Measurements from ENCODE around the gene GPATCH8. TPM values are rescaled to one million over a fixed set of nuclear protein-coding genes. Genes with fewer than 3 reads are reported as not detected.
"Not testable (repeated sequence)": the region's sequence is repeated elsewhere in the genome, so short reads cannot be mapped to it uniquely, and the experiment has no call there.

GPATCH8 gene
- total RNA-seq, 1 donor from 2014 or later: 51.5 TPM

- no peak overlapping the region for H3K27ac Mint-ChIP-seq
- no peak for DNase-seq (ENCODE audit: extremely low spot score, unreplicated experiment)
- TF ChIP-seq CTCF (conservative IDR thresholded peaks at IDR 0.05): no peak
- H3K4me1 Mint-ChIP-seq (ENCODE audit: unreplicated experiment): peaks cover 8% of the 10 kb centered on the region
- H3K27me3 Mint-ChIP-seq: peaks cover 27% of the 10 kb centered on the region
- H3K9me3 Mint-ChIP-seq: no peaks in the 10 kb centered on the region
- H3K4me3 Mint-ChIP-seq: no peak overlapping the region
- no peaks in the 10 kb centered on the region for H3K36me3 Mint-ChIP-seq
These were observed 135.8 kb downstream of the GPATCH8 start for GRCh38 chr17:44367231-44367979.

- not testable (repeated sequence) for H3K36me3 Mint-ChIP-seq; DNase-seq (ENCODE audit: extremely low spot score, unreplicated experiment); H3K9me3 Mint-ChIP-seq; H3K27ac Mint-ChIP-seq
- Mint-ChIP-seq H3K27me3 (peaks cover 27% of the 10 kb centered on the region), H3K4me1 (ENCODE audit: unreplicated experiment) (peaks cover 26% of the 10 kb centered on the region), H3K4me3 (peak overlapping the region; percentile 71)
These were observed 138.2 kb downstream of the GPATCH8 start for GRCh38 chr17:44365051-44365450.

- Mint-ChIP-seq H3K27ac (no peak within 1 kb of the TSS), H3K9me3 (no peaks in the 10 kb centered on the region), H3K36me3 (no peaks in the 10 kb centered on the region), H3K27me3 (peaks cover 27% of the 10 kb centered on the region), H3K4me3 (peak within 1 kb of the TSS; percentile 90), H3K4me1 (ENCODE audit: unreplicated experiment) (peaks cover 30% of the 10 kb centered on the region)
- DNase-seq (ENCODE audit: extremely low spot score, unreplicated experiment): peak; percentile 86
- TF ChIP-seq CTCF (conservative IDR thresholded peaks at IDR 0.05): peak; percentile 94
These were observed 139.5 kb downstream of the GPATCH8 start, which contains the start of gene FAM171A2 for GRCh38 chr17:44363613-44364159. TSS of gene FAM171A2 (minus strand) at chr17:44363853. CDS start at chr17:44363714, 139 bp downstream.

- no peak overlapping the region for H3K27ac Mint-ChIP-seq
- DNase-seq (ENCODE audit: extremely low spot score, unreplicated experiment): no peak
- H3K27me3 Mint-ChIP-seq: peaks cover 27% of the 10 kb centered on the region
- no peaks in the 10 kb centered on the region for H3K9me3 Mint-ChIP-seq
- H3K4me3 Mint-ChIP-seq: peak overlapping the region; percentile 85
- no peak for TF ChIP-seq CTCF (conservative IDR thresholded peaks at IDR 0.05)
- H3K36me3 Mint-ChIP-seq: no peaks in the 10 kb centered on the region
- peaks cover 30% of the 10 kb centered on the region for H3K4me1 Mint-ChIP-seq (ENCODE audit: unreplicated experiment)
These were observed 140.1 kb downstream of the GPATCH8 start for GRCh38 chr17:44362949-44363612.

GRCh38 chr17:44362459-44362948 lies 140.7 kb downstream of the GPATCH8 start:
- no peak for DNase-seq (ENCODE audit: extremely low spot score, unreplicated experiment)
- no peak for TF ChIP-seq CTCF (conservative IDR thresholded peaks at IDR 0.05)
- peaks cover 23% of the 10 kb centered on the region for H3K27me3 Mint-ChIP-seq

More at GRCh38 chr17:44362459-44362948, 140.7 kb downstream of the GPATCH8 start:
- Mint-ChIP-seq H3K4me3 (peak overlapping the region; percentile 84), H3K36me3 (no peaks in the 10 kb centered on the region), H3K9me3 (no peaks in the 10 kb centered on the region), H3K27ac (no peak overlapping the region), H3K4me1 (ENCODE audit: unreplicated experiment) (peaks cover 30% of the 10 kb centered on the region)
